A549 (cell line): ENCODE results near the gene SLC15A3.

Source experiments
- BHLHE40 ChIP-seq: IDR thresholded peaks from 2 replicates; pipeline ENCODE4 v1.6.1; 2012; ENCODE audit warnings: low read depth, low read length, inconsistent platforms
- CBX2 ChIP-seq: fragments of 200-600 bp; sonication (generic); IDR thresholded peaks from 2 replicates; pipeline ENCODE4 v1.6.1; 2016; ENCODE audit warnings: low read depth, mild to moderate bottlenecking, borderline replicate concordance
- CBX8 ChIP-seq: fragments of 200-600 bp; sonication (generic); IDR thresholded peaks from 2 replicates; pipeline ENCODE4 v1.6.1; 2016
- CEBPB ChIP-seq, 2 experiments: fragments of >200 bp in 1 of 2; sonication (Bioruptor Twin) in 1 of 2; formaldehyde crosslinking in 1 of 2; IDR thresholded peaks; 2 replicates each; pipeline ENCODE4 v1.6.1; 2012 to 2016
- CTCF ChIP-seq: fragments of >200 bp; sonication (Bioruptor Twin); formaldehyde crosslinking; IDR thresholded peaks from 3 replicates; pipeline ENCODE4 v1.5.1; 2016
- E2F6 ChIP-seq: IDR thresholded peaks from 2 replicates; pipeline ENCODE4 v1.6.1; 2012; ENCODE audit warnings: low read depth, borderline replicate concordance
- MAX ChIP-seq: IDR thresholded peaks from 2 replicates; pipeline ENCODE4 v1.6.1; 2012
- POLR2AphosphoS2 ChIP-seq: conservative IDR thresholded peaks from 2 replicates; pipeline ENCODE4 v1.6.1; 2012; ENCODE audit warnings: low read length, improper control_type of control experiment, inconsistent platforms

GRCh38 chr11:60891103-60891741, 60.8 kb downstream of the SLC15A3 start:
- TF ChIP-seq BHLHE40 (no peak), E2F6 (no peak), CTCF (no peak), CBX8 (no peak), CBX2 (no peak), POLR2AphosphoS2 (no peak), CEBPB (IDR thresholded peaks at IDR 0.05) (no peak), MAX (no peak)
